Activated CD4-positive, CD25-positive, alpha-beta regulatory T cell treated with anti-CD3 and anti-CD28 coated beads, Interleukin-2, amount 50 U/mL, for 72 hours (primary cell): ENCODE results near the gene MCF2L.

ENCODE experiments used
- DNase-seq: peaks from one replicate; pipeline ENCODE4 v3.0.0; 2021

Gene MCF2L

DNA sequence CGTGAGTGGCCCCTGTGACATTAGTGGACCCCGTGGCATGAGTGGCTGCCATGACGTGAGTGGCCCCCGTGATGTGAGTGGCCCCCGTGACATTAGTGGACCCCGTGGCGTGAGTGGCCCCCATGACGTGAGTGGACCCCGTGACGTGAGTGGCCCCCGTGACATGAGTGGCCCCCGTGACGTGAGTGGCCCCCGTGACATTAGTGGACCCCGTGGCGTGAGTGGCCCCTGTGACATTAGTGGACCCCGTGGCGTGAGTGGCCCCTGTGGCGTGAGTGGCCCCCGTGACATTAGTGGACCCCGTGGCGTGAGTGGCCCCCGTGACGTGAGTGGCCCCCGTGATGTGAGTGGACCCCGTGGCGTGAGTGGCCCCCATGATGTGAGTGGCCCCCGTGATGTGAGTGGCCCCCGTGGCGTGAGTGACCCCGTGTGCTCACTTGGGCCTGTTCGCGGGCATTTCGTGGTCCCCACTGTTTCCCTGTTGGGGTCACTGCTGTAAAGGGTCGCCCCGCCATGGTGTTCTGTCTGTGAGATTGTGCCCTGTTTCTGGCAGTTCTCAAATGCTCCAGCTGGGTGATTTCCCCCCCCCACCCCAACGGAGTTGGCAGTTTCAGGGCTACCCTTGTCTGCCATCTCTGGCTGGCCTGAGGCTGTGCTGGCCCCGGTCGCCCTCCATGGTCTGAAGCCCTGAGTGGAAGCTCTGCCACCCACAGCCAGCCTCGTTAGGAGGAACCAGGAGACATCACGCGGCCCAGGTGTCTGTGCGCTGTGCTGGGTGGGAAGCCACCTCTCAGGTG lies 64.2 kb downstream of the MCF2L start:
- DNase-seq: no peak

DNA sequence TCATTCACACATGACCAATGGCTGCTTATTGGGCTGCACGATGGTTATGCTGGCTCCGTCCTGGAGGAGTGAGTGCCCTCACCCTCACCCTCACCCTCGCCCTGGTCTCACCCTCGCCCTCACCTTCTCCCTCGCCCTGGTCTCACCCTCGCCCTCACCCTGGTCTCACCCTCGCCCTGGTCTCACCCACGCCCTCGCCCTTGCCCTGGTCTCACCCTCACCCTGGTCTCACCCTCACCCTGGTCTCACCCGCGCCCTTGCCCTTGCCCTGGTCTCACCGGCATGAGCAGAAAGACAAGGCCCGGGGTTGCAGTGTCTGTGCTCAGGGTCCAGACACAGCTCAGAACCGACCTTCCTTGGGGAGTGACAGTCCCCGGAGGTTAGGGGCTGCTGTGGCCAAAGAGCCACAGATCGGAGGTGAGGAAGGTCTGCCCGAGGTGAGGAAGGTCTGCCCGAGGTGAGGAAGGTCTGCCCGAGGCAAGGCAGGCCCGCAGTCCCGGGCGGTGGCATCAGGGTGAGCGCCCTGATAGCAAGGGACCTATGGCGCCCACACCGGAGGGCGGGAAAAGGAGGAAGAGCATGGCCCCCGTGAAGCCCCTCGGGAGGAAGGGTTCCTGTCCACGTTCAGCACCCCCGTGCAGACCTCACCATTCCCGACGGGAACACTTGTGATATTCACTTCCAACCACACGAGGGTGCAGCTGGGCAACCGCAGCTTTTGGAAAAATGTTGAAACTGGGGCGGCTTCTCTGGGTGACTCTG lies 65.6 kb downstream of the MCF2L start:
- DNase-seq: no peak

GRCh38 chr13:113035213-113035800 lies 66.3 kb downstream of the MCF2L start:
- no peak for DNase-seq

DNA sequence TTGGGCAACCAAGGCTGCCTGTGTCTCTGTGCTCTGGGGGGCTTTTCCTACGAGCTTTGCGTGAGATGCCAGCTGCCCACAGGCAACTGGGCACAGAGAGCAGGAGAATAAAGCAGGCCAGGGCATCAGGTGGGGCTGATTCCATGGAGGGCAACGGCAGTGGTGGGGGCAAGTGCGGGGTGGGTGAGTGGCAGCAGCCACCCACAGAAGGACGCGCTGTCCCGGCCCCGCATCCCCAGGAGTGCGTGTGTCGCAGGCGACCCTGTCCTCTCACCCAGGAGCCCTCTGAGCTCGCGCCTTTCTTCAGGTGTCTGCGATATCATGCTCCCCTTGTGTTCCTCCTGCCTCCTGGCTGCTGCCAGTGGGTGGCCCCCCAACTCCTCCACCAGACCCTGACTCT lies 67.4 kb downstream of the MCF2L start:
- no peak for DNase-seq

DNA sequence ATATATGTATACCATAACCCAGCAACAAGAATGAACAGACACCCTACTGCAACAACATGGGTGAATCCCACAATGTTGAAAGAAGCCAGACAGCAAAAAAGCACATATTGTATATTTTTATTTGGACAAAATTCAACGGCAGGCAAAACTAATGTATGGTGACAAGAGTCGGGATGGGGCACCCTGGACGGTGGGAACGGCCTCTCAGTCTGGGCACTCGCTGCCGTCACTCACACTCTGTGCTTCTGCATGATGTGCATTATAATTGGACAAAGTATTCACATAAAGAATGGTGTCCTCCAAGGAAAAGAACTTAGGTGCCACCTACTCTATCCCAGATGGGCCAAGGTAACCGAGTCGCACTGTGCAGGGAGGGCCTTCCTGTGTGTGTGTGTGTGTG lies 71.0 kb downstream of the MCF2L start:
- DNase-seq: no peak

DNA sequence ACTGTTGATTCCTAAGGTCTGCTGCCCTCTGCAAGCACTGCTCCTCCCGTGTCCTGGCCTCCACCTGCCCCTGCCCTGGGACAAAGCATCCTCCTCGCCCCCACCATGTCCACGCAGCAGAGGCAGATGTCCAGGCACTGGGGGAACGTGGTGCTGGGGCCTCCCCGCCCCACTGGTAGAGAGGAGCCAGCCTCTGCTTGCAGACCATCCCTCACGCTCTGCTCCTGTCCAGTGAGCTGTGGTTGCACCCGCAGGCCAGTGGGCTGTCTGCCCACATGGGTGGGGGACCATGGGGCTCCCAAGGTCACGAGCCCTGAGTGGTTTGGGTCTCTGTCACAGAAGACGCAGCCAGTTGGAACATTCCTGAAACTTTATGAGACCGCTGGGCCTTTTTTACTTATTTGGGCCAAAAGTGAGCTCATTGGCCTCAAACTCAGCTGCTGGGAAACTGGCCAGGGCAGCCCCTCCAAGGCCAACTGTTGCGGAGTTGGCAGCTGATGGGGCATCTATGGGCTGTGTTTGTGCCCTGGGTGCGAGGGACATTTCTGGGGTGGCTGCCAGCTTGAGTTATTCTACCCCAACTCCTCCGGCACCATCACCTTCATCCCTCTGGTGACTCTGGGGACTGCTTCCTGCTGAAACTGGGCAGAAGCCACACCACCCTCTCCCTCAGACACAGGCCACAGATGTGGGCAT lies 71.7 kb downstream of the MCF2L start:
- DNase-seq: no peak

DNA sequence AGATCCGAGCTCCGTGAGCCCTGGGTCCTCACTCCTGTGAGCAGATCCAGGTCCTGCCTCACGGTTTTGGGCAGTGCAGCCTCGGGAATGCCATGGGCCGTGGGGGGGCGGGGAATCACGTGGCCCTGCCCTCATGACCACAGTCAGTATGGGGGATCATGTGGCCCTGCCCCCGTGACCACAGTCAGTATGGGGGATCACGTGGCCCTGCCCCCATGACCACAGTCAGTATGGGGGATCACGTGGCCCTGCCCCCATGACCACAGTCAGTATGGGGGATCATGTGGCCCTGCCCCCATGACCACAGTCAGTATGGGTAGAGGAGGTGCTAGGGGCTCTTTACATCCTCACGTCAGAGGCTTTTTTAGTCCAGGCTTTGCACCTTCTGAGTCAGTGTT lies 72.3 kb downstream of the MCF2L start:
- DNase-seq: no peak

- DNase-seq: no peak
Observed at GRCh38 chr13:113041896-113042295, 72.9 kb downstream of the MCF2L start.

- no peak for DNase-seq
Observed at GRCh38 chr13:113042456-113042855, 73.4 kb downstream of the MCF2L start.

- no peak for DNase-seq
Observed at GRCh38 chr13:113043001-113043630, 74.1 kb downstream of the MCF2L start.

DNA sequence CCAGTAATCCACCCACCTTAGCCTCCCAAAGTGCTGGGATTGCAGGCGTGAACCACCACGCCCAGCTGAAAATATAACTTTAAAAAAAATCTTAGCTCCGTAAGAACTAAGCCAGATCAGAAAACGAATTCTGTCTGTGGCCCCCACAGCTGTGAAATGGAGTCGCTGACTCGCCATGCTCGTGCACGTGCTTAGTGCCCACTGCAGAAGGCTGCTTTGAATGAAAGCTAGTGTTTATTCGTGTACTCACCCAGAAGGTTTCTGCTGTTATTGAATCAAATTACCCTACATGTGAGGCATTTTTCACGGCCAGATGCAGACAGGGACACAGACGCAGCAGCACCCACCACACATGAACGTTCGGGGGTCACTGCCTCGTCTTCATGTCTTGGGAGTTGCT lies 74.9 kb downstream of the MCF2L start:
- DNase-seq: no peak

DNA sequence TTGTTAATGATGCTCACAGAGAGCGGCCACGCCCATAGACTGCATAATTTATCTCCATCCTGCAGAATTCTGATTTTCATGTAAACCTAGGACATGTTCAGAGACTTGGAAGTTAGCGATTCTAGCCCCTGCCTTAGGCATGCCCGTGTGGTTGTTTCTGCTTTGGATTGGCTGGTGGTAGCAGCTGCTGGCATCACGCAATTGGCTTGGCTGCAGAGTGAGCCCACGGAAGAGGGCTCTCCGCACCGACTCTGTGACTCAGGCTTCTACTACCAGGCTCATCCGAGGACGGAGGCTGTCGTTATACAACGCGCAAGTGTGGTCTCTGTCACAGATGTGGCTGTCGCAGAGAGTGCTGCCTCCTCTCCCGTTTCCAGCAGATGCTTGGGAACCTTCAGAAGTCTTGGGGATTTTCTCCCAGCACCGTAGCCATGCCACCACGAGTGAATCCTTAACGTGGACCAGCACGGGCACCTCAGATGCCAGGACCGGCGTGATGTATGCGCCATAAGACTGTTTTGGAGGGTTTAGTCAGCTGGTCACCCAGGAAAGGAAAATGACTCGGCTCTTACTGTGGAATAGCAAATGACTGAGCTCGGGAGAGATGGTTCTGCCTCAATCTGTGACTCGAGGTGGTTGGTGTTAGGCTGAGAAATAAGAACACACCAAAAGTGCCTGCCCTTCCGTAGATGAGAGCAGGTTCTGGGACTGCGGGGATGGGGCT lies 75.5 kb downstream of the MCF2L start:
- DNase-seq: no peak

DNA sequence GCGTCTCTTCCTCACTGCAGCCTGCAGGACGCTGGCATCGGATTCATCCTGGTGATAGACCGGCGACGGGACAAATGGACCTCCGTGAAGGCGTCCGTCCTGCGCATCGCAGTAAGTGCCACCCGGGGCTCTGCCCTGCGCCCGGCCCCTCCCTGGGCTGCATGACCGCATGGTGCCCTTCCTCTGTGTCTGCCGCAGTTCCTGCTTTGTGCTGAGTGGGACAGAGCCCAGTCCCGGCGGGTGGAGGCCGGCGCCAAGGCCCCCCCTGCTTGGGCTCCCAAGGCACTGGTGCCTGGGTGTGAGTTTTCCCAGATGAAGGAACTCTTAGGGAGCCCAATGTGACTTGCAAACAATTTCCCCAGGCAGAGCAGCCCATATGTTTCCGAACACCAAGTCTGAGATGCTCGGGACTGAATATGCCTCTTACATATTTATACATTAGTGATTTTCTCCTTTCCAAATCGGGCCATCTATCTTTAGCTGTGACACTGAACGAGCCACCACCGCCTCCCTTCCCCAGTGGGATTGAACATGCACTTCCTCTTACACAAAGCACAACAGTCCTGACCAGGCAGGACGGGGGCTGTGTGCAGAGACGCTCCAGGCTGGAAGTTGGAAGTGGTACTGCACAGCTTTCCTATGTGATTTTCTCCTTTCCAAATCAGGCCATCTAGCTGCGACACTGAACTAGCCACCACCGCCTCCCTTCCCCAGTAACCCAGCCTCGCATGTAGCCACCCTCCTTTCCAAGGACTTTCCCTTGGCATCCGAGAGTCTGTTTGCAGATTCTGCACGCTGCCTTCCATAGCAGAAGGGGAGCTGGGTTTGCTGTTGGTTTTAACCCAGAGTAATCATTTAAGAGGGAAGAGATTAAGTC lies 76.5 kb downstream of the MCF2L start:
- DNase-seq: no peak

GRCh38 chr13:113046128-113046882 lies 77.3 kb downstream of the MCF2L start:
- no peak for DNase-seq

DNA sequence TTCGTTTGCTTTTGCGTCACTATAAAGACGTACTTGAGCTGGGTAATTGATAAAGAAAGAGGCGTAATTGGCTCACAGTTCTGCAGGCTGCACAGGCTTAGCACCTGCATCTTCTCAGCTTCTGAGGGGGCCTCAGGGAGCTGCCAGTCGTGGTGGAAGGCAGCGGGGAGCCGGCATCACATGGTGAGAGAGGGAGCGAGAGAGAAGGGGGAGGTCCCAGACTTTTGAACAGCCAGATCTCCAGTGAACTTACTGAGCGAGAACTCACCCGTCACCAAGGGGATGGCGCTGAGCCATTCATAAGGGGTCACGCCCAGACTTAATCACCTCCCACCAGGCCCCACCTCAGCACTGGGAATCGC lies 77.8 kb downstream of the MCF2L start:
- no peak for DNase-seq

GRCh38 chr13:113047587-113047986 lies 78.6 kb downstream of the MCF2L start:
- no peak for DNase-seq

DNA sequence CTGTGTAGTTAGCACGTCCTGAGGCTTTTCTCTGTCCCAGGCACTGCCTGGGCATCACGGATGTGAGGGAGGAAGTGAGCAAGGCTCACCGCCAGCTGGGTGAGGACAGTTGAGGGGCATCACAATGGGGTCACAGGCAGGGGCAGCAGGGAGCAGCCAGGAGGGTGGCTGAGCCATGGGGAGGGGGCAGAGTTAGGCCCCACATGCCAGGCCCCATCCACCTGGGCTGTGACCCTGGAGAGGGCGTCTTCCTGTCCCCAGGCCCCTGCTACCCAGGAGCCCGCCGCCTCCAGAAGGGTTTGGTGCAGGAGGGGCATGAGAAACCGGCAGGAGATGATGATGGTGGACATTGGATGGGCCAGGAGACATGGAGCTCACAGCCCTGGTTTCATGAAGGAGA lies 79.8 kb downstream of the MCF2L start:
- DNase-seq: no peak

DNA sequence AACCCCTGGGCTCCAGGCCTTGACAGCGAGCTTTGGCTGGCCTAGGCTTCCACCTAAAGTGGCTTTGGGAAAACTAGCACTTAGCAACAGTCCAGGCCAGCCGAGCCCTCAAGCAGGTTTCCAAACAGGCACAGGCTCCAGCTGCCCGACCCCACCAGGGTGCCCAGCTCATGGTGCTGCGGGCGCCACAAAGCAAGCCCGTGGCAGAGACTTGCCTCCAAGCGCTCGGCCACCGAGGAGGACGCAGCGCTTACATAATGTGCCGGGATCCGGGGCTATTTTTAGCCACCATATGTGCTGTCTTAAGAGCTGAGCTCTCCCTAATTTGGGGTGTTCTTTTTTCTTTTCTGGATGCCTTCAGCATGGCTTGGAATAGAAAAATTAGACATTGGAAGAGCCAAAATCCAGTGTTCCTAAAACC lies 80.5 kb downstream of the MCF2L start:
- no peak for DNase-seq

DNA sequence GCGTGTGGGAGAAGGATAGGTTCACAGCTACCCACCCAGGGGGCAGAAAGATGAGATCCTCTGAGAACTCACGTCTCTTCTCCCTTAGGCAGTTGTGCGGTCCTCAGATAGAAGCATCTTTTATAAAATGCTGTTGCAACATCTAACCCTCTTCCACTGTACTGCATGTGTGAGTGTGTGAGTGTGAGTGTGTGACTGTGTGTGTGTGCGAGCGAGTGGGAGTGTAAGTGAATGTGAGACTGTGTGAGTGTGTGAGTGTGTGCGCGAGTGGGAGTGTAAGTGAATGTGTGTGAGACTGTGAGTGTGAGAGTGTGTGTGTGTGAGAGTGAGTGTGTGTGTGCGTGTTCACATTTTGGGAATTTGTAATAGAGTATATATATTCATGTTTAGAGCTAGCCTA lies 81.0 kb downstream of the MCF2L start:
- DNase-seq: no peak

DNA sequence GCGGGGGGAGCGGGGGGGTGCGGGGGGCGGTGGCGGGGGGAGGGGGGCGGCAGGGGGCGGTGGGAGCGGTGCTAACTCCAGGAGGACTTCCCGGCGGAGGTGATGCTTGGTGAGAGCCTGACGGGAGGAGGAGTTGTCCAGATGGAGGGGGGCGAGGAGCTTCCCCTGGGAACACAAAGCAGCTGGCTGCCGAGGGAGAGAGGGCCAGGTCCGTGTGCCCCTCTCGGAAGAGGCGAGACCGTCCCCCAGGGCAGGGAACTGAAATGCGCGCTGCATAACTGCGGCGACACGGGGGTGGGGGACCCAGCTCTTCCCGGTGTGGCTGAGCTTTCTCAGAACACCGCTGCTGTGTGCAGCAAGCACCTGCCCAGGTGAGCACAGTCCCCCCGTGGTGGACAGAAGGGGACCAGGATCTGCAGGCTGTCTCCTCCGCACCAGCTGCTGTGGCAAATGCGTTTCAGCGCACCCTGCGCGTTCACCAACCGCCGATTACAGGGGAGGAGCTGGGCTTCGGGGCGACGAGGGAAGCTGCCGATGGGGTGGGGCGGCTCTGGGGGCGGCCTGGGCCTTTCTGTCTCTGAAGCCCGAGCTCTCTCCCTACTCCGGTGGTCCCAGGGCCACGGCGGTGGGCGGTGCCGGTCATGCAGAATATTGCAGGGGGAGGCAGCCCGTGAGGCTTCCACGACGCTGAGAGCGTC lies 81.9 kb downstream of the MCF2L start:
- DNase-seq: no peak
